Muscle of leg (tissue), 11 donors: Measurements from ENCODE around the gene BEND6. TPM values are rescaled to one million over a fixed set of nuclear protein-coding genes. Genes with fewer than 3 reads are reported as not detected.
"Not testable (repeated sequence)": the region's sequence is repeated elsewhere in the genome, so short reads cannot be mapped to it uniquely, and the experiment has no call there.

ENCODE experiments used
- DNase-seq: peaks from one replicate; pipeline ENCODE4 v3.0.0; 2013
- H3K27ac ChIP-seq: one replicate; pipeline ENCODE4 v1.5.1; 2013; ENCODE audit warnings: mild to moderate bottlenecking, low read length, control low read depth
- H3K27me3 ChIP-seq: one replicate; pipeline ENCODE4 v1.6.1; 2013; ENCODE audit warnings: low read length; ENCODE audit not compliant: control insufficient read depth, insufficient read depth
- H3K36me3 ChIP-seq: one replicate; pipeline ENCODE4 v1.6.1; 2013; ENCODE audit warnings: low read length; ENCODE audit not compliant: control insufficient read depth, insufficient read depth
- H3K4me1 ChIP-seq: one replicate; pipeline ENCODE4 v1.6.1; 2013; ENCODE audit warnings: low read length; ENCODE audit not compliant: control insufficient read depth, insufficient read depth
- H3K4me3 ChIP-seq: one replicate; pipeline ENCODE4 v1.5.1; 2013; ENCODE audit warnings: low read length, control low read depth
- H3K9me3 ChIP-seq: replicated peaks from 2 replicates; pipeline ENCODE4 v1.6.1; 2013; ENCODE audit warnings: low read depth, low read length; ENCODE audit not compliant: control insufficient read depth
- WGBS: methylation state at CpG from one replicate; pipeline ENCODE4 v1.1.5; 2013; ENCODE audit warnings: missing lambda C conversion rate; ENCODE audit not compliant: insufficient coverage; 5-methylcytosine and 5-hydroxymethylcytosine counted together
- polyA plus RNA-seq, 8 donors: library from polyadenylated mRNA; unstranded; fragments of 120-200 nt; gene quantifications; one replicate each; pipeline versions ENCODE4 v1.2.1 to v1.2.3, GENCODE V29; 2013; ENCODE audit warnings: inconsistent platforms in 1 of 8, low replicate concordance in 1 of 8; ENCODE audit not compliant: insufficient read length in 8 of 8, insufficient read depth in 1 of 8
- total RNA-seq: library from RNA; stranded (reverse); fragments of 120-200 nt; gene quantifications from one replicate; pipeline ENCODE4 v1.2.4, GENCODE V29; 2013

BEND6 gene
- total and polyA plus RNA-seq, 9 donors, result 0.18 to 1.6 (median 0.36) TPM

GRCh38 chr6:57021086-57021720, 66.3 kb downstream of the BEND6 start:
- WGBS, result no CpG with 5 or more reads among the region's 1 CpG
- Histone ChIP-seq H3K36me3 (no peaks in the 10 kb centered on the region), H3K9me3 (peaks cover 9% of the 10 kb centered on the region), H3K27ac (no peak overlapping the region), H3K4me3 (no peak overlapping the region), H3K4me1 (no peaks in the 10 kb centered on the region), H3K27me3 (no peaks in the 10 kb centered on the region)
- DNase-seq, result peak; percentile 47

- H3K4me1 ChIP-seq, result no peaks in the 10 kb centered on the region
- H3K36me3 ChIP-seq, result no peaks in the 10 kb centered on the region
- WGBS, result no CpG with 5 or more reads among the region's 2 CpGs
- no peak overlapping the region for H3K27ac ChIP-seq
- DNase-seq, result no peak
- no peak overlapping the region for H3K4me3 ChIP-seq
- no peaks in the 10 kb centered on the region for H3K27me3 ChIP-seq
- H3K9me3 ChIP-seq, result peaks cover 9% of the 10 kb centered on the region
Measured at GRCh38 chr6:57024321-57024720, 69.4 kb downstream of the BEND6 start.

- no peak overlapping the region for H3K4me3 ChIP-seq
- peaks cover 9% of the 10 kb centered on the region for H3K9me3 ChIP-seq
- H3K27me3 ChIP-seq, result no peaks in the 10 kb centered on the region
- DNase-seq, result no peak
- no peaks in the 10 kb centered on the region for H3K36me3 ChIP-seq
- H3K4me1 ChIP-seq, result no peaks in the 10 kb centered on the region
- no peak overlapping the region for H3K27ac ChIP-seq
- no CpG with 5 or more reads among the region's 1 CpG for WGBS
Measured at GRCh38 chr6:57024775-57025174, 69.9 kb downstream of the BEND6 start.

GRCh38 chr6:57026001-57026400, 71.1 kb downstream of the BEND6 start:
- WGBS, result no CpG with 5 or more reads among the region's 1 CpG
- DNase-seq, result no peak
- H3K9me3 ChIP-seq, result peaks cover 9% of the 10 kb centered on the region

GRCh38 chr6:57027301-57027700, 72.4 kb downstream of the BEND6 start:
- Histone ChIP-seq H3K4me1 (no peaks in the 10 kb centered on the region), H3K4me3 (no peak overlapping the region), H3K27ac (no peak overlapping the region), H3K9me3 (peaks cover 9% of the 10 kb centered on the region), H3K27me3 (no peaks in the 10 kb centered on the region), H3K36me3 (no peaks in the 10 kb centered on the region)
- WGBS, result no CpG with 5 or more reads among the region's 3 CpGs
- no peak for DNase-seq

More at GRCh38 chr6:57026001-57026400, 71.1 kb downstream of the BEND6 start:
- no peak overlapping the region for H3K27ac ChIP-seq
- H3K4me3 ChIP-seq, result no peak overlapping the region
- H3K27me3 ChIP-seq, result no peaks in the 10 kb centered on the region
- no peaks in the 10 kb centered on the region for H3K4me1 ChIP-seq
- H3K36me3 ChIP-seq, result no peaks in the 10 kb centered on the region

GRCh38 chr6:57029213-57029612, 74.3 kb downstream of the BEND6 start:
- no peak for DNase-seq
- Histone ChIP-seq H3K27me3 (no peaks in the 10 kb centered on the region), H3K36me3 (no peaks in the 10 kb centered on the region), H3K4me1 (no peaks in the 10 kb centered on the region), H3K4me3 (no peak overlapping the region), H3K27ac (no peak overlapping the region), H3K9me3 (peaks cover 8% of the 10 kb centered on the region)
- WGBS, result 86% methylated on average over 5 of the region's 9 CpGs

GRCh38 chr6:57033228-57033627, 78.3 kb downstream of the BEND6 start:
- Histone ChIP-seq H3K27me3 (peaks cover 2% of the 10 kb centered on the region), H3K36me3 (no peaks in the 10 kb centered on the region), H3K4me3 (no peak overlapping the region), H3K4me1 (no peaks in the 10 kb centered on the region), H3K27ac (no peak overlapping the region), H3K9me3 (no peaks in the 10 kb centered on the region)
- no CpG with 5 or more reads among the region's 3 CpGs for WGBS
- DNase-seq, result no peak

- Histone ChIP-seq H3K36me3 (no peaks in the 10 kb centered on the region), H3K27ac (no peak overlapping the region), H3K9me3 (no peaks in the 10 kb centered on the region), H3K4me1 (no peaks in the 10 kb centered on the region), H3K27me3 (peaks cover 2% of the 10 kb centered on the region), H3K4me3 (no peak overlapping the region)
- DNase-seq, result no peak
- no CpG with 5 or more reads among the region's 3 CpGs for WGBS
Measured at GRCh38 chr6:57035549-57035948, 80.6 kb downstream of the BEND6 start.

GRCh38 chr6:57038906-57039305, 84.0 kb downstream of the BEND6 start:
- Histone ChIP-seq H3K9me3 (no peaks in the 10 kb centered on the region), H3K27me3 (peaks cover 4% of the 10 kb centered on the region), H3K4me3 (no peak overlapping the region), H3K27ac (no peak overlapping the region), H3K36me3 (no peaks in the 10 kb centered on the region), H3K4me1 (no peaks in the 10 kb centered on the region)
- no peak for DNase-seq
- WGBS, result 55% methylated on average over 2 of the region's 2 CpGs

- WGBS, result 78% methylated on average over 4 of the region's 5 CpGs
- H3K27me3 ChIP-seq, result peaks cover 4% of the 10 kb centered on the region
- H3K4me3 ChIP-seq, result no peak overlapping the region
- no peaks in the 10 kb centered on the region for H3K9me3 ChIP-seq
- no peak for DNase-seq
- H3K27ac ChIP-seq, result no peak overlapping the region
- H3K4me1 ChIP-seq, result no peaks in the 10 kb centered on the region
- no peaks in the 10 kb centered on the region for H3K36me3 ChIP-seq
Measured at GRCh38 chr6:57040011-57040410, 85.1 kb downstream of the BEND6 start.

- WGBS, result no CpG with 5 or more reads among the region's 1 CpG
- not testable (repeated sequence) for H3K27me3 ChIP-seq, H3K4me3 ChIP-seq
Measured at GRCh38 chr6:57044061-57044460, 89.2 kb downstream of the BEND6 start.

More at GRCh38 chr6:57044061-57044460, 89.2 kb downstream of the BEND6 start:
- H3K4me1 ChIP-seq, DNase-seq, H3K9me3 ChIP-seq, H3K27ac ChIP-seq, H3K36me3 ChIP-seq: not testable (repeated sequence)
